Liver (tissue), 9 donors: ENCODE data around the gene LRRC9. TPM values are rescaled to one million over a fixed set of nuclear protein-coding genes. Genes with fewer than 3 reads are reported as not detected.

ENCODE experiments used
- DNase-seq: peaks from one replicate; pipeline ENCODE4 v3.0.0-alpha.2; 2017; ENCODE audit warnings: low spot score
- H3K27ac ChIP-seq, 2 donors: one replicate each; pipeline ENCODE4 v1.7.0; 2013; ENCODE audit warnings: inconsistent platforms in 2 of 2, low read length in 2 of 2, control low read depth in 1 of 2, low read depth in 1 of 2, mild to moderate bottlenecking in 1 of 2
- H3K27me3 ChIP-seq, 4 donors: one replicate each; pipeline versions ENCODE4 v1.6.1 to v1.7.0; 2013; ENCODE audit warnings: low read length in 3 of 4, inconsistent platforms in 1 of 4, mild to moderate bottlenecking in 1 of 4, moderate library complexity in 1 of 4; ENCODE audit not compliant: control insufficient read depth in 4 of 4, insufficient read depth in 4 of 4
- H3K36me3 ChIP-seq, 4 donors: one replicate each; pipeline versions ENCODE4 v1.6.1 to v1.7.0; 2013; ENCODE audit warnings: low read length in 3 of 4, mild to moderate bottlenecking in 3 of 4, low read depth in 1 of 4, moderate library complexity in 1 of 4; ENCODE audit not compliant: control insufficient read depth in 4 of 4, insufficient read depth in 3 of 4
- H3K4me1 ChIP-seq, 4 donors: one replicate each; pipeline versions ENCODE4 v1.6.1 to v1.7.0; 2013; ENCODE audit warnings: low read length in 3 of 4, mild to moderate bottlenecking in 3 of 4, moderate library complexity in 1 of 4; ENCODE audit not compliant: control insufficient read depth in 4 of 4, insufficient read depth in 4 of 4
- H3K4me3 ChIP-seq, 3 donors: one replicate each; pipeline versions ENCODE4 v1.6.1 to v1.7.0; 2013; ENCODE audit warnings: low read length in 3 of 3, control low read depth in 1 of 3, low read depth in 1 of 3, mild to moderate bottlenecking in 1 of 3
- H3K9ac ChIP-seq, 2 donors: one replicate each; pipeline ENCODE4 v1.7.0; 2013; ENCODE audit warnings: low read length in 2 of 2, mild to moderate bottlenecking in 2 of 2, moderate library complexity in 2 of 2, control low read depth in 1 of 2, low read depth in 1 of 2
- H3K9me3 ChIP-seq, 4 donors: one replicate each; pipeline versions ENCODE4 v1.6.1 to v1.7.0; 2013; ENCODE audit warnings: low read length in 3 of 4; ENCODE audit not compliant: control insufficient read depth in 4 of 4
- EGR1 ChIP-seq, 2 donors: IDR thresholded peaks; 2 replicates each; pipeline ENCODE4 v1.6.1; 2016 to 2018; ENCODE audit warnings: antibody characterized with exemption in 2 of 2, low read depth in 2 of 2
- FOXA1 ChIP-seq: IDR thresholded peaks from 2 replicates; pipeline ENCODE4 v1.6.1; 2016; ENCODE audit warnings: antibody characterized with exemption
- FOXA2 ChIP-seq: IDR thresholded peaks from 2 replicates; pipeline ENCODE4 v1.6.1; 2016; ENCODE audit warnings: antibody characterized with exemption
- GABPA ChIP-seq, 2 donors: IDR thresholded peaks in 1 of 2; conservative IDR thresholded peaks in 1 of 2; 2 replicates each; pipeline ENCODE4 v1.6.1; 2016; ENCODE audit warnings: antibody characterized with exemption in 2 of 2, mild to moderate bottlenecking in 1 of 2, moderate library complexity in 1 of 2
- HNF4A ChIP-seq, 2 donors: conservative IDR thresholded peaks; 2 replicates each; pipeline ENCODE4 v1.6.1; 2016; ENCODE audit warnings: antibody characterized with exemption in 2 of 2, mild to moderate bottlenecking in 2 of 2
- HNF4G ChIP-seq: IDR thresholded peaks from 2 replicates; pipeline ENCODE4 v1.6.1; 2016; ENCODE audit warnings: antibody characterized with exemption
- JUND ChIP-seq, 2 donors: IDR thresholded peaks; 2 replicates each; pipeline ENCODE4 v1.6.1; 2016; ENCODE audit warnings: antibody characterized with exemption in 2 of 2
- NR2F2 ChIP-seq: IDR thresholded peaks from 2 replicates; pipeline ENCODE4 v1.6.1; 2016; ENCODE audit warnings: antibody characterized with exemption
- RAD21 ChIP-seq, 2 donors: IDR thresholded peaks; 2 replicates each; pipeline ENCODE4 v1.6.1; 2016; ENCODE audit warnings: antibody characterized with exemption in 2 of 2, mild to moderate bottlenecking in 2 of 2
- RXRA ChIP-seq, 2 donors: IDR thresholded peaks; 2 replicates each; pipeline ENCODE4 v1.6.1; 2017 to 2018; ENCODE audit warnings: antibody characterized with exemption in 2 of 2, mild to moderate bottlenecking in 1 of 2
- SP1 ChIP-seq: IDR thresholded peaks from 2 replicates; pipeline ENCODE4 v1.6.1; 2018; ENCODE audit warnings: antibody characterized with exemption, mild to moderate bottlenecking
- TAF1 ChIP-seq: conservative IDR thresholded peaks from 2 replicates; pipeline ENCODE4 v1.6.1; 2016; ENCODE audit warnings: antibody characterized with exemption, mild to moderate bottlenecking
- YY1 ChIP-seq: IDR thresholded peaks from 2 replicates; pipeline ENCODE4 v1.6.1; 2016; ENCODE audit warnings: antibody characterized with exemption, mild to moderate bottlenecking
- ZBTB33 ChIP-seq: IDR thresholded peaks from 2 replicates; pipeline ENCODE4 v1.6.1; 2016; ENCODE audit warnings: antibody characterized with exemption
- polyA plus RNA-seq, 2 donors: library from polyadenylated mRNA; stranded (reverse) in 1 of 2; unstranded in 1 of 2; fragments of 200-250 nt in 1 of 2; fragments of >200 nt in 1 of 2; fragmentation: Nextera tagmentation in 1 of 2; extraction: Ambion mirVana in 1 of 2; gene quantifications; one replicate each; pipeline versions ENCODE4 v1.2.1 to v1.2.3, GENCODE V29; 2013 to 2015
- total RNA-seq, 2 donors: library from RNA; depleted of rRNA; stranded (reverse); fragments of >200 nt; gene quantifications; one replicate each; pipeline ENCODE4 v1.2.3, GENCODE V29; 2014
- TF ChIP-seq, protein P1 (sequence below): IDR thresholded peaks from 2 replicates; pipeline ENCODE4 v1.6.1; 2016; ENCODE audit warnings: antibody characterized with exemption
- TF ChIP-seq, protein P2 (sequence below): fragments of 150-350 bp; IDR thresholded peaks from 2 replicates; pipeline ENCODE4 v1.5.1; 2017; ENCODE audit warnings: improper control_type of control experiment, low read depth, low read length; ENCODE audit not compliant: missing input control
- TF ChIP-seq, protein P3 (sequence below): IDR thresholded peaks from 2 replicates; pipeline ENCODE4 v1.6.1; 2016; ENCODE audit warnings: antibody characterized with exemption, mild to moderate bottlenecking
- TF ChIP-seq, protein P4 (sequence below): IDR thresholded peaks from 2 replicates; pipeline ENCODE4 v1.6.1; 2016; ENCODE audit warnings: antibody characterized with exemption
- donor health status: healthy.
- donor health status: healthy.
- donor health status: healthy.
- donor health status: healthy.
- donor health status: healthy.

LRRC9 gene
- total and polyA plus RNA-seq, 4 donors, result 0.14 to 0.32 TPM; not detected in 2

DNA sequence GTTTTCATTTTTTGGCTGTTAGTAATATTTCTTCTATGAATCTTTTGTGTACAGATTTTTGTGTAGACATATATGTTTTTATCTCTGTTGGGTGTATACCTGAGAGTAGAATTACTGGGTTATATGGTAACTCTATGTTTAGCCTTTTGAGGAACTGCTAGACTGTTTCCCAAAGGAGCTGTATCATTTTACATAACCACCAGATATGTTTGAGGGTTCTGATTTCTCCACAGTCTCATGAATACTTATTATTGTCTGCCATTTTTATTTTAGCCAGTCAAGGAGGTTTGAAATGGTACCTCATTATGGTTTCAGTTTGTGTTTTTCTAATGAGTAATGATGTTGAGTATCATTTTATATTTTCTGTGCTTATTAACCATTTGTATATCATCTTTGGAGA is 173.7 kb downstream of the LRRC9 start:
- TF ChIP-seq, protein P1, sequence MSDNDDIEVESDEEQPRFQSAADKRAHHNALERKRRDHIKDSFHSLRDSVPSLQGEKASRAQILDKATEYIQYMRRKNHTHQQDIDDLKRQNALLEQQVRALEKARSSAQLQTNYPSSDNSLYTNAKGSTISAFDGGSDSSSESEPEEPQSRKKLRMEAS, result no peak
- TF ChIP-seq NR2F2 (no peak), EGR1 (IDR thresholded peaks at IDR 0.05; ENCODE audit: low read depth in 2 of 2) (no peak), YY1 (no peak), ZBTB33 (no peak), HNF4A (conservative IDR thresholded peaks at IDR 0.05) (no peak), HNF4G (no peak), GABPA (IDR thresholded peaks at IDR 0.05 in 1 of 2, conservative IDR thresholded peaks at IDR 0.05 in 1 of 2) (no peak), FOXA2 (no peak), SP1 (no peak), JUND (IDR thresholded peaks at IDR 0.05) (no peak), RAD21 (IDR thresholded peaks at IDR 0.05) (no peak), TAF1 (no peak), FOXA1 (no peak), RXRA (IDR thresholded peaks at IDR 0.05) (no peak)
- TF ChIP-seq, protein P2, sequence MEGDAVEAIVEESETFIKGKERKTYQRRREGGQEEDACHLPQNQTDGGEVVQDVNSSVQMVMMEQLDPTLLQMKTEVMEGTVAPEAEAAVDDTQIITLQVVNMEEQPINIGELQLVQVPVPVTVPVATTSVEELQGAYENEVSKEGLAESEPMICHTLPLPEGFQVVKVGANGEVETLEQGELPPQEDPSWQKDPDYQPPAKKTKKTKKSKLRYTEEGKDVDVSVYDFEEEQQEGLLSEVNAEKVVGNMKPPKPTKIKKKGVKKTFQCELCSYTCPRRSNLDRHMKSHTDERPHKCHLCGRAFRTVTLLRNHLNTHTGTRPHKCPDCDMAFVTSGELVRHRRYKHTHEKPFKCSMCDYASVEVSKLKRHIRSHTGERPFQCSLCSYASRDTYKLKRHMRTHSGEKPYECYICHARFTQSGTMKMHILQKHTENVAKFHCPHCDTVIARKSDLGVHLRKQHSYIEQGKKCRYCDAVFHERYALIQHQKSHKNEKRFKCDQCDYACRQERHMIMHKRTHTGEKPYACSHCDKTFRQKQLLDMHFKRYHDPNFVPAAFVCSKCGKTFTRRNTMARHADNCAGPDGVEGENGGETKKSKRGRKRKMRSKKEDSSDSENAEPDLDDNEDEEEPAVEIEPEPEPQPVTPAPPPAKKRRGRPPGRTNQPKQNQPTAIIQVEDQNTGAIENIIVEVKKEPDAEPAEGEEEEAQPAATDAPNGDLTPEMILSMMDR, result no peak
- TF ChIP-seq, protein P3, sequence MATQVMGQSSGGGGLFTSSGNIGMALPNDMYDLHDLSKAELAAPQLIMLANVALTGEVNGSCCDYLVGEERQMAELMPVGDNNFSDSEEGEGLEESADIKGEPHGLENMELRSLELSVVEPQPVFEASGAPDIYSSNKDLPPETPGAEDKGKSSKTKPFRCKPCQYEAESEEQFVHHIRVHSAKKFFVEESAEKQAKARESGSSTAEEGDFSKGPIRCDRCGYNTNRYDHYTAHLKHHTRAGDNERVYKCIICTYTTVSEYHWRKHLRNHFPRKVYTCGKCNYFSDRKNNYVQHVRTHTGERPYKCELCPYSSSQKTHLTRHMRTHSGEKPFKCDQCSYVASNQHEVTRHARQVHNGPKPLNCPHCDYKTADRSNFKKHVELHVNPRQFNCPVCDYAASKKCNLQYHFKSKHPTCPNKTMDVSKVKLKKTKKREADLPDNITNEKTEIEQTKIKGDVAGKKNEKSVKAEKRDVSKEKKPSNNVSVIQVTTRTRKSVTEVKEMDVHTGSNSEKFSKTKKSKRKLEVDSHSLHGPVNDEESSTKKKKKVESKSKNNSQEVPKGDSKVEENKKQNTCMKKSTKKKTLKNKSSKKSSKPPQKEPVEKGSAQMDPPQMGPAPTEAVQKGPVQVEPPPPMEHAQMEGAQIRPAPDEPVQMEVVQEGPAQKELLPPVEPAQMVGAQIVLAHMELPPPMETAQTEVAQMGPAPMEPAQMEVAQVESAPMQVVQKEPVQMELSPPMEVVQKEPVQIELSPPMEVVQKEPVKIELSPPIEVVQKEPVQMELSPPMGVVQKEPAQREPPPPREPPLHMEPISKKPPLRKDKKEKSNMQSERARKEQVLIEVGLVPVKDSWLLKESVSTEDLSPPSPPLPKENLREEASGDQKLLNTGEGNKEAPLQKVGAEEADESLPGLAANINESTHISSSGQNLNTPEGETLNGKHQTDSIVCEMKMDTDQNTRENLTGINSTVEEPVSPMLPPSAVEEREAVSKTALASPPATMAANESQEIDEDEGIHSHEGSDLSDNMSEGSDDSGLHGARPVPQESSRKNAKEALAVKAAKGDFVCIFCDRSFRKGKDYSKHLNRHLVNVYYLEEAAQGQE, result no peak
- TF ChIP-seq, protein P4, sequence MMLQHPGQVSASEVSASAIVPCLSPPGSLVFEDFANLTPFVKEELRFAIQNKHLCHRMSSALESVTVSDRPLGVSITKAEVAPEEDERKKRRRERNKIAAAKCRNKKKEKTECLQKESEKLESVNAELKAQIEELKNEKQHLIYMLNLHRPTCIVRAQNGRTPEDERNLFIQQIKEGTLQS, result no peak
- Histone ChIP-seq H3K36me3 (peaks cover 0 to 2% (median 0%) of the 10 kb centered on the region in 4 donors), H3K27ac (no peak overlapping the region), H3K9me3 (no peaks in the 10 kb centered on the region), H3K27me3 (no peaks in the 10 kb centered on the region), H3K4me1 (peaks cover 3 to 15% (median 10%) of the 10 kb centered on the region in 4 donors), H3K4me3 (no peak overlapping the region), H3K9ac (no peak overlapping the region)
- no peak for DNase-seq
